GM10266 (cell line): Measurements from ENCODE around the gene STX18.

ENCODE experiments used
- DNase-seq: peaks from one replicate; pipeline ENCODE4 v3.0.0; 2012; ENCODE audit errors: extremely low spot score
- CTCF ChIP-seq: IDR thresholded peaks from 2 replicates; pipeline ENCODE4 v1.5.1; 2012; ENCODE audit warnings: mild to moderate bottlenecking, low read depth; ENCODE audit not compliant: control insufficient read depth, insufficient read depth; ENCODE audit errors: missing control alignments

STX18 gene

GRCh38 chr4:4490041-4490440, 51.8 kb downstream of the STX18 start:
- no peak for TF ChIP-seq CTCF
- no peak for DNase-seq

- DNase-seq: peak; percentile 67
- TF ChIP-seq CTCF: peak; percentile 91
These were observed 53.1 kb downstream of the STX18 start for GRCh38 chr4:4488405-4489404.

GRCh38 chr4:4486969-4487368, 54.9 kb downstream of the STX18 start:
- no peak for TF ChIP-seq CTCF
- no peak for DNase-seq

GRCh38 chr4:4485806-4486205, 56.0 kb downstream of the STX18 start:
- no peak for DNase-seq
- TF ChIP-seq CTCF: no peak

GRCh38 chr4:4481399-4481994, 60.4 kb downstream of the STX18 start:
- DNase-seq: no peak
- TF ChIP-seq CTCF: no peak

- no peak for DNase-seq
- TF ChIP-seq CTCF: peak; percentile 38
These were observed 61.0 kb downstream of the STX18 start for GRCh38 chr4:4480685-4481398.
